Measurements from ENCODE around the gene TPST2. TPM values are rescaled to one million over a fixed set of nuclear protein-coding genes. Genes with fewer than 3 reads are reported as not detected.

TPST2 gene
- total RNA-seq, 1 experiment from 2014 or later = 8.2 TPM

GRCh38 chr22:26593763-26594162 lies 3.8 kb upstream of the TPST2 start:
- Histone ChIP-seq H3K4me3 (ENCODE audit: low read depth, low read length, poor library complexity, severe bottlenecking) (no peak overlapping the region), H3K9me3 (ENCODE audit: low read depth, low read length, poor library complexity, severe bottlenecking) (no peaks in the 10 kb centered on the region), H3K36me3 (ENCODE audit: insufficient read depth, low read length, poor library complexity, severe bottlenecking) (no peaks in the 10 kb centered on the region), H3K27ac (ENCODE audit: low read depth, low read length, poor library complexity, severe bottlenecking) (no peak overlapping the region), H3K27me3 (replicated peaks; ENCODE audit: insufficient read depth, low read depth, low read length, poor library complexity) (no peaks in the 10 kb centered on the region), H3K4me1 (ENCODE audit: insufficient read depth, low read length, poor library complexity, severe bottlenecking) (no peaks in the 10 kb centered on the region)
- POLR2A ChIA-PET (ENCODE audit: low non-redundant PET) = no interaction called here
- no TSS peak for BruUV-seq (replicated peaks)
- CTCF ChIA-PET = no interaction called here
- no peak for DNase-seq (ENCODE audit: low spot score)
- intact Hi-C loops (cut with micrococcal nuclease; ENCODE audit: unreplicated experiment) = no loop called here
- no peak for TF ChIP-seq EZH2 (IDR thresholded peaks at IDR 0.05; ENCODE audit: borderline replicate concordance, low read depth, low read length, poor library complexity, severe bottlenecking)
- TF ChIP-seq, protein P1, sequence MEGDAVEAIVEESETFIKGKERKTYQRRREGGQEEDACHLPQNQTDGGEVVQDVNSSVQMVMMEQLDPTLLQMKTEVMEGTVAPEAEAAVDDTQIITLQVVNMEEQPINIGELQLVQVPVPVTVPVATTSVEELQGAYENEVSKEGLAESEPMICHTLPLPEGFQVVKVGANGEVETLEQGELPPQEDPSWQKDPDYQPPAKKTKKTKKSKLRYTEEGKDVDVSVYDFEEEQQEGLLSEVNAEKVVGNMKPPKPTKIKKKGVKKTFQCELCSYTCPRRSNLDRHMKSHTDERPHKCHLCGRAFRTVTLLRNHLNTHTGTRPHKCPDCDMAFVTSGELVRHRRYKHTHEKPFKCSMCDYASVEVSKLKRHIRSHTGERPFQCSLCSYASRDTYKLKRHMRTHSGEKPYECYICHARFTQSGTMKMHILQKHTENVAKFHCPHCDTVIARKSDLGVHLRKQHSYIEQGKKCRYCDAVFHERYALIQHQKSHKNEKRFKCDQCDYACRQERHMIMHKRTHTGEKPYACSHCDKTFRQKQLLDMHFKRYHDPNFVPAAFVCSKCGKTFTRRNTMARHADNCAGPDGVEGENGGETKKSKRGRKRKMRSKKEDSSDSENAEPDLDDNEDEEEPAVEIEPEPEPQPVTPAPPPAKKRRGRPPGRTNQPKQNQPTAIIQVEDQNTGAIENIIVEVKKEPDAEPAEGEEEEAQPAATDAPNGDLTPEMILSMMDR (conservative IDR thresholded peaks at IDR 0.05; ENCODE audit: low read depth, low read length) = no peak

DNA sequence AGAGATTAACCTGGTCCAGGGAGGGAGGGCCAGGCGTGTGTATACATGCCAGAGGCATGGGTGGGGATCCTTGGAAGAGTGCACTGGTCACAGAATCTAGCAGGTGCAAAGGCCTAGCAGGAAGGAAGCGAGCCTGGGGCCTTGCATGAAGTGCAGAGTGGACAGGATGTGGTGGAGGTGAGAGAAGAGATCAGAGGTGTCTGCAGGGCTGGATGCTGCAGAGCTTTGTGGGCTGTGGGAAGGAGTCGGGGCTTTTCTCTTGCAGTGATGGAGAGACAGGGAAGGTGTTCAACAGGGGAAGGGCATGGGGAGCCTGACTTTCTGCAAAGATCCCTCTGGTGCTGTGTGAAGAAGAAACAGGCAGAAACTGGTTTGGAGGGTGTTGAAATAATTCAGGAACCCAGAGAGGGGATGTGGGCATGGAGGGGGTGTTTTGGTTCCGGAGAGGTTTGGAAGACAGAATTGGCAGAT lies 2.5 kb upstream of the TPST2 start:
- BruUV-seq (replicated peaks) = no TSS peak
- no peaks in the 10 kb centered on the region for H3K4me1 ChIP-seq (ENCODE audit: insufficient read depth, low read length, poor library complexity, severe bottlenecking)
- no peak overlapping the region for H3K27ac ChIP-seq (ENCODE audit: low read depth, low read length, poor library complexity, severe bottlenecking)
- ChIA-PET POLR2A (ENCODE audit: low non-redundant PET) (no interaction called here), CTCF (no interaction called here)
- no peak for DNase-seq (ENCODE audit: low spot score)
- no peaks in the 10 kb centered on the region for H3K27me3 ChIP-seq (replicated peaks; ENCODE audit: insufficient read depth, low read depth, low read length, poor library complexity)
- TF ChIP-seq, protein P1 (conservative IDR thresholded peaks at IDR 0.05; ENCODE audit: low read depth, low read length) = no peak
- TF ChIP-seq EZH2 (IDR thresholded peaks at IDR 0.05; ENCODE audit: borderline replicate concordance, low read depth, low read length, poor library complexity, severe bottlenecking) = no peak
- no peak overlapping the region for H3K4me3 ChIP-seq (ENCODE audit: low read depth, low read length, poor library complexity, severe bottlenecking)
- no peaks in the 10 kb centered on the region for H3K36me3 ChIP-seq (ENCODE audit: insufficient read depth, low read length, poor library complexity, severe bottlenecking)
- no peaks in the 10 kb centered on the region for H3K9me3 ChIP-seq (ENCODE audit: low read depth, low read length, poor library complexity, severe bottlenecking)
- intact Hi-C loops (cut with micrococcal nuclease; ENCODE audit: unreplicated experiment) = no loop called here

- peak; percentile 18 for DNase-seq (ENCODE audit: low spot score)
- no peak for TF ChIP-seq EZH2 (IDR thresholded peaks at IDR 0.05; ENCODE audit: borderline replicate concordance, low read depth, low read length, poor library complexity, severe bottlenecking)
- TF ChIP-seq, protein P1 (conservative IDR thresholded peaks at IDR 0.05; ENCODE audit: low read depth, low read length) = no peak
- Histone ChIP-seq H3K4me3 (ENCODE audit: low read depth, low read length, poor library complexity, severe bottlenecking) (peak overlapping the region; percentile 90), H3K4me1 (ENCODE audit: insufficient read depth, low read length, poor library complexity, severe bottlenecking) (no peaks in the 10 kb centered on the region), H3K36me3 (ENCODE audit: insufficient read depth, low read length, poor library complexity, severe bottlenecking) (no peaks in the 10 kb centered on the region), H3K9me3 (ENCODE audit: low read depth, low read length, poor library complexity, severe bottlenecking) (no peaks in the 10 kb centered on the region), H3K27me3 (replicated peaks; ENCODE audit: insufficient read depth, low read depth, low read length, poor library complexity) (no peaks in the 10 kb centered on the region), H3K27ac (ENCODE audit: low read depth, low read length, poor library complexity, severe bottlenecking) (peak overlapping the region; percentile 70)
- ChIA-PET POLR2A (ENCODE audit: low non-redundant PET) (no interaction called here), CTCF (interaction anchor here (0.8 kb wide), 1 partner anchor 12 kb away, joined by 5 read pairs; no protein-coding TSS in a partner anchor)
- intact Hi-C loops (cut with micrococcal nuclease; ENCODE audit: unreplicated experiment) = no loop called here
- no TSS peak for BruUV-seq (replicated peaks)
Observed at GRCh38 chr22:26589367-26589844, 526 bp downstream of the TPST2 start.

All from A673 (cell line).